GM18499 (cell line): Measurements from ENCODE around the gene EYA4.

Experiments
- ATAC-seq: cut with Tn5 transposase; IDR thresholded peaks from one replicate; pipeline ENCODE4 v1.9.1; 2021; ENCODE audit warnings: moderate number of reproducible peaks; ENCODE audit not compliant: insufficient read depth, unreplicated experiment

The EYA4 gene

DNA sequence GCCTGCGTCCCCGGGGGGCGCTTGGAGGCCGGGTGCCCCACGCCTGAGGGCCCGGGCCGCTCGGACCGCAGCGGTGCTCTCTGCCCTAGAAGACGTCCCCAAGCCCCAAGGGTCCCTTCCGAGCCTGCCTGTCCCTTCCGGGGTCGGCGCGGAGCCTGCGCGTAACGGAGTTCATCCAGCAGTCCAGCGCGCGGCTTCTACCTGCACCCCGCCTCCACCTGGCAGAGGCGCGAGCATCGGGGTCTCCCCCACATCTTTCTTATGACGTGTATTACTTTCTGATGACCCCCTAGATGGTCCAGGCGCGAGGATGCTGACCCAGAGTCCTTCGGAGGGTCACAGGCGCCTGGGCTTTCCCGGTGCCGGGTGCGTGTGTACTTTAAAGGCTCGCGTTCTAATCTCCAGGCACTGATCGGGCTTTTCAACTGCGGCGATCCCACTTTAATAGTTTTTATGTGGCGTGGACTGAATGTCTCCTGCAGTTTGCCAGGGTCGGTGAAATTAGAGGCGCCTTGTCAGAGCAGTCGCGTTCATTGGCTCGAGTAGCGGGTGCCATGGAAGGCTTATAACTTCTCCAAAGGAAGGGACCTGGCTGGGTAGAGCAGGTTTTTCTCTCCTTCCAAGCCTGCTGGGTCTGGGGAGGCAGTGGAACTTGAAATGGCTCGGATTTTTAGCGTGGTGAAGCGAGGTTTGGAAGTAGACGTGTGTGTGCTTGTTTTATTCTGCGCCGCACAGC is 912 bp downstream of the EYA4 start:
- ATAC-seq, result no peak

DNA sequence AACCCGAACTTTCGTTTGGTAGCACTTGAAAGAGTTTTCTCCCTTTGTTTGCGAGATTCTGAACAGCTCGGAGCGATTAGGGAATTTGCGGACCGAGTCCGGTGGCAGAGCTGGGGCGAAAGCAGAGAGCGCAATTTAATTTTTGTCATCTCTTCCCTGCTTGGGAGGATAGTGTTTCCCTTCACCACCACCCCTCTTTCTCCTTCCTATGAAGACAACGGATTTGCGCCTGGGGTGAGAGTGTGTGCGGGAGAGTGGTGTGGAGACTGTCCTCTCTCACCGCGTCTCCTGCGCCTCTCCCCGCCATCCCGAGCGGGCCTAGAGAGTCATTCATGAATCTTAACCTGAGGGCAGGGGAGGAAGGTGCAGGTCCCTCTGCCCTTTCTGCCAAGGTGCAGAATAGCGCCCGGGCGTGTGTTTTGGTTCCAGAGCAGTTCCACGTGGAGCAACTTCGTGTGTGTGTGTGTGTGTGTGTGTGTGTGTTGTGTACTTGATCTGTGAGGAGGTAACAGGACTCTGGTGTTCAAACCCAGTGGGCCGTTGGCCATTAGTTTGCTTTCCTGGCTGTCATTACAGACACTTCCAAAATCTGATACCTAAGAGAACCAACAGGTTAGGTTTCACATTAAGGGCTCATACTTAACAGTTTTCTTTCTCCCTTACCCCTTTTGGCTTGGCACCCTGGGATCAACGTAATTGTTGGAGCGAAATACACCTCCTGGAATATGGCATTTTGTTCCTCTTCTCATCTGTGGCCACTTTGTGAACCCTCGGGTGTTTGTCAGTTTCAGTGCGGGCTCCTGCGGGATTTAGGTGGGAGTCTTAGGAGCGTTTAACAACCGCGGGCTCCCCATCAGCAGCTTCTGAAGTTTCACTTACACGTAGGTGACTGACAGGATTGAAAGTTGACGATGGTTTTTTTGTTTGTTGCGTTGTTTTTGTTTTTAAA is 1.8 kb downstream of the EYA4 start:
- no peak for ATAC-seq

DNA sequence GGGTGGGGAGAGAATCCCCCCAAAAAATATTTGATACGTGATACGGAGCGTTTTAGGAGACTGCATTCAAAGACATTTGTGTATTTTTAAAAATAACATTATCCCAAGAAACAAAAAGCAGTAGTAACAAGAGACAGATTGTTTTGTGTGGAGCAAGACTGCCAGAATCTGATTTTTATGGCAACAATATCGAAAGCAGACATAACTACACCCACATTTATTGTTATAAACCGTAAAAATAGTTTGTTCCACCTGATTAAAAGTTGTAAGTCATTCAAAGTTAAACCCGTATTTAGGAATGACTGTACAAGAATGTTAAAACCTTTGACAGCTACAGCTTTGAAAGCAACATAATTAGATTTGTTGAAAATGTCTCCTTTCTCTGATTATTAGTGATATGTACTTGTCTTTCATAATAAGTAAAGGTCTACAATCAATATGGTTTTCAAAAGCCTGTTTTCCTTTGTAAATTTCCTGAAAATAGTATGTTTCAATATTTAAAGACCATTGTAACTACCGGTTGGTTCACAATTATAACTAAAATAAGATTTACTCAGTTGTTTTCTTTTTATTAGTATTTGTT is 2.7 kb downstream of the EYA4 start:
- ATAC-seq, result no peak

DNA sequence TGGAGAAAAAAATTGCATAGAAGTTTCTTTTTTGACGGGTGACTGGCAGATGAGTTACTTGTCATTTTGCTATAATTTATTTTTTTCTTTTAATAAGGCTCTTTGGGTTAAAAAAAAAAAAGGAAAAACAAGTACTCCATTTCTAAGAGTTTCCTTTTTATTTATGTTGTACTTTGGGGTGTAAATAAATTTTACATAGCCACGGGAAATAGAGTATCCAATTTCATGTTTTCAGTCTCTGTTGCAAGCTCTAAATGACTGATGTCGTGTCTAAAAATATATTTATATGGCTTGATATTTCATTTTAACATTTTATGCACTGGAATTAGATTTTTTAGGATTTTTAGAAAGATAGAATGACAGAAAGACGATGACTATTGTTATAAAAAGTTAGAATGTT is 3.4 kb downstream of the EYA4 start:
- ATAC-seq, result no peak

DNA sequence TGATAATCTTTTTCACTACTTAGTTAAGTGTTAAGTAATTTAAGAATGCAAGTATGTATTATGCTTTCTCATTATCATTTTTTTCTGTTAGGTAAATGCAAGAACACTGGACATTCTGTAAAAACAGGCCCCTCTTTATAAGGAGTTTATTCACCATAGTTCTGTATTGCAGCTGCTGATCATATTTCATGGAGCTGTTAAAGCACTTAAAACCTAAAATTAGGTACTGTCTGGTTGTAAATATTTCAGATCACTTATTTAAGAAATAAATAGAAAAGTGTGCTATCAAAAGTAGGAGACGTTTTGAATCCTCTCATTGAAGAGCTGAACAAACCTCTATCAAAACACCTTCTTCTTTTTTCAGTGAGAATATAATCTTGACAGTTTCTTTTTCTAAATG is 3.9 kb downstream of the EYA4 start:
- ATAC-seq, result no peak

DNA sequence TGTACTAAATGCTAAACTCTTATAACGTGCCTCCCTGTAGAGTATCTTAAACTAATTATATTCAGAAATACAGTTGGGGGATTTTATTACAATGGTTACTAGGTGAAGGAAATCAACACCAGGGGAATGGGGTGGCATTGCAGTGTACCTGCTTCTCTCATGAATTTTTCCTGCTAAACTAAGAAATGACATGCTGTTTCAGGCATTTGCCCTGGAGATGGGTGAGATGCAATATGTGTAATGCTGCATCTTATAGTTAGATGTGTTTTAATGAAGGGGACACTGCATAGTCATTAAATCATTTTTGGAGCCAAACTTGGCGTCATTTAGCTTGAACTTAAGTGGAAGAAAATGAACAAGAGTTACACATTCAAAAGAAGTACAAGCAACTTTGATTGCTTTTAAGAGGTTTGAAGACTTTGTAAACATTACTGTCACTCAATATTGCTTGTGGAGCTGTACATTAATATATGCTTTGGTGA is 4.3 kb downstream of the EYA4 start:
- no peak for ATAC-seq

DNA sequence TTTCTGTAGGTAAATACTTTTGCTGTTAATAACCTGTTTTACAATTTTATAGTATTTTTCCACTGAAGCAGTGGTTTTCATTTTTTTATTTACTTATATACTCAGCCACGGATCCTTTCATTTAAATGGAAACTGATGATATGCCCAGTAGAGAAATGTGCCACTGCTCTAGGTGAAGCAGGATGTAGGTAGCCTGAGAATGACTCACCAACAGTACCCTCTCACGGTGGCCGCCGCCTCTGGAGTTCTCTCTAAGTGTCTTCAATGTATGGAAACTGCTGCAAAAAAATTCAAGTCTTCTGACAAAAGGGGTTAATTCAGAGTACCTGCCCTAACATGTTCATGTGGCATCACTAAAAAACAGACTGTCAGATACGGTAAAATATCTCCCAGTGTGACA is 6.4 kb downstream of the EYA4 start:
- ATAC-seq, result no peak

DNA sequence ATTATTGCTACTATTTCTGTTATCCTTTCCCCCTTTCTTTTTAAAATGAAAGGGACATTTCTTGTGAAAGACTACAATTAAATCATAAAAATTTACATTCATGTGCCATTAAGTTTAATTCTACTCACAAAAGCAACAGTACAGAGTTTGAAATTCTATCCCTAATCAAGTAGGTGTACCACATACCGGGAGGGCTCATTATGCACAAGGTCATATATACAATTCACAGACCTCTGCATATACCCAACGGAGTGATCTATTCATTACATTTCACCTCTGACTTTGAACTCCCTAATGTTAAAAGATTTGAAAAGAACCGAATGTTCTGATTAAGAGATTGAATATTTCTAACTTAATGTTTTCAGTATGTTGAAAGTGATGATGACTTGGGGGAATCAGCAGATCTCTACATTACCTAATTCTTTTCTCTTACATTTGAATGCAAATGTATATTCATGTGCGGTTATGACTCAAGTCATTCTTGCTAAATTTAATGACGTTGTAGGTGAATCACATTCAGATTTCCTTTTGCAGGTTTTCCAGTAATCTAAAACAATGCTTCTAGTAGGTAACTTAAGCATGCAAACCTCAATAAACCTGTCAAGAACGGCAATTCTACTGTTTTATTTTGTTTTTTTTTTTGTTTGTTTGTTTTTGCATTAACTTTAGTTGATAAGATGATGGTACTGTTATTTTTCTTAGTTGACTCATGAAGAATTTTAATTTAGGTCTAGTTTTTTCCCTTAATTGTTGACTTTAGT is 7.3 kb downstream of the EYA4 start:
- ATAC-seq, result no peak

DNA sequence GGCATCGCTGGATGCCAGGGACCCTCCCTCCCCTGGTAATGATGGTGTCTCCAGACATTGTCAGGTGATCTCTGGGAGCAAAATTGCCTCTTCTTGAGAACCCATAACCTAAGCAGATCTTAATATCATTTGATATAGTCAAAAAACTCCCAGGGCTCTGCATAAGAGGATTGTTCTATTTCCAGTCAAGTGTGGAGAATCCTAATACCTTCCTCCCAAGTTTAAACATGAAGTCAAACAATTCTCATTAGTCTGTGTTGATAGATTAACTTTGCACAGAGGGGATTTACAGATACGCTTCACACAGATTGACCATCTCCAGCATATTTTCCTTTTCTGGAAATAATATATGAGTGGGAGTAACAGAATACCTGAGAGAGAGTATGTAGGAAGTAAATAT is 10.5 kb downstream of the EYA4 start:
- ATAC-seq, result no peak

DNA sequence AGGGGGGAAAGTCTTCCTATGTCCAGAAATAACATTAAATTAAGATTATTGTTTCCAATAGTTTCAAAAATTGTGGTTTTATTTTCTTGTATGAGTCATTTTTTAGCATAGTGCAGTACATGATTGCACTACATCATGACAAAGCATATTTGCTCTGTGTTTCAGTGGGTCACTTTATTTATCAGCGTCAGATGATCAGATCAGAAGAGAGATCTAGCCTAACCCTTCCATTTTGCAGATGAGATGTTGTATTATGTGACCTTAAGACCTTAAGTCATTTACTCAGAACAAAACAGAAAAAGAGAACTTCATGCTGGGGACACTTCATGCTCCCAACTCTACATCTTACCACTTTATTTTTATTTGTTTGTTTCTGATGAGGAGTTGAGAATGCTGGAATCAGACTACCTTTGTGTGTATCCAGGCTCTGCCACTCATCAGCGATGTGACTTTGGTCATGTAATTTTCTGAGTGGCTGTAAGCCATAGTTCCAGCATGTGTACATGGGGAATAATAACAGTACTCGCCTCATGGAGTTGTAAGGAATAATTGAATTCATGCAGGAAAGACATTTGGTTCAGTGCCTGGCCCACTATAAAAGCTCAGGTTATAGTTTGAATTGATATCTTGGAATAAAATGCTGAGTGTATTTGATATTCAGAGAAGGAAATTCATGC is 13.5 kb downstream of the EYA4 start:
- no peak for ATAC-seq

DNA sequence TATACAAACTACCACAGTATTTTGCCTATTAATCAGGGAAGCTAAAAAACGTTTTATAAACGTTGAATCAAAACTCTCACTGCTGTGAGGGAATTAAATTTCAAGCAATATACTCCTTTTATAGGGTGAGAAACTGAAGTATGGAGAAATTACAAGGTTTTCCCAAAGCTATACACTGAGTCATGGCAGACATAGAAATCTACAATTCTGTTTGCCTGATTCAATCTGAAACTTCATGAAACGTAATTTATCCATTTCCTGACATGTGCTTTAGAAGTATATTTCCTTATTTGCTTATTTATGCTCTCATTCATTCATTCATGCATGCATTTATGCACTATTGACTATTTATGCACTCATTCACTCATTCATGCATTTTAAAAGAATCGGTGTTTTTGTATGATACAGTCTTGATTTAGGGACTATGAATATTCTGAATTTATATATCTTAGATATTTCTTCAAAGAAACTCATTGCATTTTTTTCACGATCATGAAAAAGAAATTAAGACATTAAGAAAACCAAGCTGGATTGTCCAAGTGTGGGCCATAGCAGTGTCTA is 16.5 kb downstream of the EYA4 start:
- ATAC-seq, result no peak

DNA sequence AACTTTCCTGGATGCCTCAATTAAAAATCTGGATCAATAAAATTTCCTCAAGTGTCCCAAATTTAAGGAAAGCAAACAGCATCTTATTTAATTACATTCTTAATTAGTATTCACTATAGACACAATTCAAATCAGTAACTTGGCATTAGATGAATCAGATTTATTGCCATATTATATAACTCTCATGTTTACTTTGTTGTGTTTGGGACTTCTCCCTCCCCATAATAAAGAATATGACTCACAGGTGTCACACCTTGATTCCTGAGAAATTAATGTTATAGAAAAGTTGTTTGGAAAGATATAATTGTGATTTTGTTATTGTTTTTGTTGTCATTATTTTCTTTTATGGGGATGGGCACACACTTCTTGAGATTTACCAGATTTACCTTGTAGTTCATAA is 18.4 kb downstream of the EYA4 start:
- no peak for ATAC-seq

DNA sequence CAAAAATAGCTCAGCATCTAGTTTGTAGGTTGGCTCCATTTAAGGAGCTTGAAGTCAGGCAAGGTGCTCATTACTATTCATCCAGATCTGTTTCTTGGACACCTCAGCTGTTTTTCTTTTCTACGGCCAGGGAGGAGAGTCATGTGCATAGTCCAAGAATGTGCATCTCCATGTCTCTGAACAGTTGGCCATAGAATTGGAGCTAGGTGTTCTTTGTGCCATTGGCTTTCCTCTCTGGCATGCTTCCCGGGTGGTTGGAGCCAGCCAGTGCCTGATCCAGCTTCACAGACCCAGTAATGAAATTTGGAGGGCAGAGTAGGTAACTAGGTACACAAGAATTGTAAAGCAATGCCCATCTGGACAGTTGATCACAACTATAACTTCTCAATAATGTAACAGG is 21.6 kb downstream of the EYA4 start:
- ATAC-seq, result no peak

DNA sequence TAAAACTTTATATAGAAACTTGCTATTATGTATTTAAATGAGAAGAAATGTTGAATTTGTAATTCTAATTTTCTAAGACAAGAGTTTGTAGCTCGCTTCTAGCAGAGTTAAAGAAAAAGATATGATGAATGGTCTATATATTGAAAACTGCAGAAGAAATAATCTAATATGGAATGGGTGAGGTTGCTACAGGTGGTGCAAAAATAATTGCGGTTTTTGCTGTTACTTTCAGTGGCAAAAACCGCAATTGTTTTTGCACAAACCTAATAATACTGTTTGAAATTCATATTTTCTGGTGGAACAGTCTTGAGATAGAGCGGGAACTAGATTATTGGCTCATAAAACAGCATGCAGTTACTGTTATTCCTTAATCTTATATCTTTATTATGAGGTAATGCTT is 23.9 kb downstream of the EYA4 start:
- ATAC-seq, result no peak

DNA sequence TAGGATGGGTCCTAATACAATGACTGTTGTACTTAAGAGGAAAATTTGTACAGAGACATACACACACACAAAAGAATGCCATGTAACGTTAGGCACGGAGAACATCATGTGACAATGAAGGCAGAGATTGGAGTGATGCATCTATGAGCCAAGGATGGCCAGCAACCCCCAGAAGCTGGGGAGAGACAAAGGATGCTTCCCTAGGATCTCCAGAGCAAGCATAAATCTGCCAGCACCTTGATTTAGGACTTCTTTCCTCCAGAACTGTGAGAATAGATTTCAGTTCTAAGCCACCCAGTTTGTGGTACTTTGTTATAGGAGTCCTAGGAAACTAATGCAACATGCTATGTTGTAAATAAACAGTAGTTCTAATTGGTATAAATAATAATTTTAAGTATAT is 25.0 kb downstream of the EYA4 start:
- ATAC-seq, result no peak

DNA sequence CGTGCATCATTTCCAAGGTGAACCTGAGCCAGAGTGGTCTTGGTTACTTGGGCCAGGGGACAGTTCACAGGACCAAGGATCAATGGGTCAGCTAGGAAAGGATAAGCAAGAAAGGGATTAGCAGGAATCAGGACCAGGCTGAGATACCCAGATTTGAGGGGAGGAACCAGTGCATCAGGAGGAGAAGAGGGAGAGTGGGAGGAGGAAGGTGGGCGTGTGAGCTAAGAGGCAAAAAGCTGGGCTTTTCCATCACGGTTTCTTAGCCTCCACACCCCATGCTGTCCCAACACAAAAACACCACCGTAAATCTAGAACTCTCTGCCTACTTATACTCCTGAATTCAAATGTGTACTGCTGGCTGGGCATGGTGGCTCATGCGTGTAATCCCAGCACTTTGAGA is 27.5 kb downstream of the EYA4 start:
- ATAC-seq, result no peak

DNA sequence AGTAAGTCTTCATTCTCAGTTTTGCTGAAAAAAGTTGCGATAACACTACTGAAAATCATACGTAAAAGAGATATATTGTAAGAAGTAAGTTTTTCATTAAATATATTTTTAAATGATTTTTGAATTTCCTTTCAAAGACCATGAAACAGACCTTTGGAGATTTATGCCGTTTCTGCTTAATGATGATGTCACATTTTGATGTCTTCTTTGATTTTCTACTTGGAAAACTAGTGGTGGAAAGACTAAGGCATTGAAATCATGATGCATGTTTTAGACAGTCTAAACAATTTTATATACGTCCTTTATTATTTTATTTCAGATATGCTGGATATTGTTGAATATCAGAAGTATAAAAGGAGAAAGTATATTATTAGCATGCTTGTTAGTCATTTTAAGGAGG is 33.7 kb downstream of the EYA4 start:
- no peak for ATAC-seq

DNA sequence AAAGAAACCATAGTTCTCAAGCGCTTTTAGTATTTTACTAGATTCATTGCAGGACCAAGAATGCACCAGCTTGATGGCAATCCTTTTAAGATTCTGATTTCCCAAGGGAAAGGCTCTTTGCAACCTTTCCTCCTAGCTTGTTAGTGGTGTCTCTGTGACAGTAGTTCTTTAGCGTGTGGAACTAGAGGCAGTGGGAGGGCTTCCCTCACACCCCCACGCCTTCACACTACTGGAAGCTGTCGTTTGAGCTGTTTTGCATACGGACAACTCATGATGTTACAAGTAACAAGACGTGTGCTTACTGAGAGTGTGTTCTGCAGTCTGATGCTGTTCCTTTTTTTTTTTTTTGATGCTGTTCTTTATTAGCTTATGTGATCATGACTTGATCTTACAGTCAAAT is 34.1 kb downstream of the EYA4 start:
- no peak for ATAC-seq

DNA sequence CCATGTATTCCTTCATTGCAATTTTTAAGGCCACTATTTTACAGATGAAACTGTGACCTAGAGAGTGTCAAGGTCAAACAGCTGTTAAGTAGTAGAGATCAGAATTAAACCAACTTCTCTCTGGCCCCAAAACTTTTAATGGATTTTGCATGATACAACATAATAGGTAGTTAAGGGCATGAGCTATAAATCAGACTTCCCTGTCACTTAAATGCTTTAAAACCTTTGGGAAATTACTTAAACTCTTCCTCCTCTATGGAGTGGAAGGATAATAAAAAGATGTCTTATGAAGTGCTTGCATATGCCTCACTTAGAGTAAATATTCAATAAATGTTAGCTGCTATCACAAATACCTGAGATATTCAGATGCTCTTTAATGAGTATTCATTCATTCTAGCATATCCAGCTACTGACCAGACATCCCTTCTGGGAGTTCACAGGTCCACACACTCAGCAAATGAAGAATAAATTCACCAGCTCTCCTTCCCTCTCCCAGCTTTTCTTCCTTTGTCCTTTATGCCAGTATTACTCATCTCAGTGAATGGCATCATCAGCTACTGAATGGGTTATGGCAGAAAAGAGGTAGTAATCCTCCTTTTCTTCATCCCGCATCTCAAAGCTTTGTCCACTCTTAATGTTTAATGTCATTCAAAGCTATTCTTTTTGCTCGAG is 36.2 kb downstream of the EYA4 start:
- no peak for ATAC-seq
